ENCODE measurements around the gene BFSP2. TPM values are rescaled to one million over a fixed set of nuclear protein-coding genes. Genes with fewer than 3 reads are reported as not detected.

Gene BFSP2
- total and polyA plus RNA-seq, 2 donors (not counting 1 experiment from before 2014, with no cell fraction given): 0.60 to 1.6 TPM

DNA sequence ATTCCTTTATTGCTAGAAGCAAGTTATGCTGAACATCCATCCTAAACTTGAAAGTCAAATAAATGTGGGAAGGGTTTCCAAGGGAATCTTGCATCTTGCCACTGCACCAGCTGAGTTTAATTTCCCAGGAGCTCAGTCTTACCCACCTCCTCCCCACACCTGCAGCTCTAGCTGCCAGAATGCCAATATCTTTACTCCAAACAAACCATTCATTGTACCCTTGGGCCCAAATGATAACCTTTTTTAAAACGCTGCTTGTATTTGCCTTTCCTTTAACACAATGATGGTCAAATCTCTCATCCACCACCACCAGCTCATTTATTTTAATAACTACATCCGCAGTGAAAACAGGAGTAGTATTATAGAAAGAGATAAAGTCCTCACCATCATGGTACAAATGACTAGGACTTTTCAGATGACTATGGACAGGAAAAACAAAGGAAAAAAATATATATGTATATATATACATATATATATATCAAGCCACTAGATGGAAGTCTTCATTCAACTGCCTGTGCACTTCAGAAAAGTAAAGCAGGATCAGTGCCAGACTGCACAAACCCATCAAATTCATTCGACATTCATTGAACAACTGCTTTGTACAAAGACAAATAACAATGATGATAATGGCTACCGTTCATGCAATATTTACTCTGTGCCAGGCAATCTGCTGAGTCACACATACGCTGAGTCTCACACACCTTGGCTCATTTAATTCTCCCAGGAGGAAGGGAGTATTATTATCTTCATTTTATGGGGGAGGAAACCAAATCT is 44.0 kb downstream of the BFSP2 start:
- no peak for ATAC-seq (ENCODE audit: low read depth)
- H3K27me3 Mint-ChIP-seq: no peaks in the 10 kb centered on the region
- peaks cover 0 to 8% (median 3%) of the 10 kb centered on the region in 3 donors for H3K9me3 ChIP-seq (ENCODE audit: control extremely low read depth in 1 of 3, control insufficient read depth in 2 of 3, insufficient read depth in 1 of 3, low read length in 2 of 3)
- no peaks in the 10 kb centered on the region for H3K36me3 ChIP-seq (replicated peaks in 1 of 2; ENCODE audit: control extremely low read depth in 1 of 2, control insufficient read depth in 1 of 2, extremely low read depth in 1 of 2, insufficient read depth in 2 of 2, low read length in 1 of 2)
- no peak overlapping the region for H3K9ac ChIP-seq (ENCODE audit: low read length)
- ChIA-PET POLR2A (no interaction called here), CTCF (interaction anchor here (0.7 to 1.7 kb wide), 3 partner anchors 21 to 131 kb away, joined by 3 to 5 read pairs (median 3); no protein-coding TSS in a partner anchor)
- H4K20me1 ChIP-seq (ENCODE audit: control insufficient read depth, insufficient read depth, low read length, poor library complexity, severe bottlenecking): no peaks in the 10 kb centered on the region
- no peaks in the 10 kb centered on the region for H3K9me3 Mint-ChIP-seq (ENCODE audit: insufficient read depth)
- H2AFZ ChIP-seq (ENCODE audit: insufficient read depth, low read depth, low read length, poor library complexity, severe bottlenecking): no peak overlapping the region
- DNase-seq: no peak
- no CpG with 5 or more reads among the region's 5 CpGs for WGBS (ENCODE audit: insufficient coverage)
- no peak overlapping the region for H3K4me3 Mint-ChIP-seq
- H3K4me2 ChIP-seq (replicated peaks; ENCODE audit: low read depth, low read length, poor library complexity, severe bottlenecking): no peak overlapping the region
- peaks cover 0 to 4% (median 0%) of the 10 kb centered on the region in 4 experiments for H3K27me3 ChIP-seq (replicated peaks in 1 of 4; ENCODE audit: control extremely low read depth in 1 of 4, control insufficient read depth in 3 of 4, insufficient read depth in 4 of 4, low read length in 3 of 4)
- H3K4me3 ChIP-seq (ENCODE audit: control extremely low read depth in 1 of 5, extremely low read depth in 1 of 5, insufficient read depth in 1 of 5, low read depth in 2 of 5, low read length in 4 of 5): no peak overlapping the region
- H3K27ac ChIP-seq (ENCODE audit: low read length in 2 of 2): no peak overlapping the region
- H3K27ac Mint-ChIP-seq: no peak overlapping the region
- peaks cover 52% of the 10 kb centered on the region for H3K4me1 Mint-ChIP-seq
- H3K79me2 ChIP-seq (ENCODE audit: control insufficient read depth, insufficient read depth, low read length): no peaks in the 10 kb centered on the region
- H3K4me1 ChIP-seq (ENCODE audit: control insufficient read depth in 2 of 2, insufficient read depth in 2 of 2, low read length in 2 of 2): peaks cover 40 to 46% of the 10 kb centered on the region in 2 donors
- TF ChIP-seq, protein P1, sequence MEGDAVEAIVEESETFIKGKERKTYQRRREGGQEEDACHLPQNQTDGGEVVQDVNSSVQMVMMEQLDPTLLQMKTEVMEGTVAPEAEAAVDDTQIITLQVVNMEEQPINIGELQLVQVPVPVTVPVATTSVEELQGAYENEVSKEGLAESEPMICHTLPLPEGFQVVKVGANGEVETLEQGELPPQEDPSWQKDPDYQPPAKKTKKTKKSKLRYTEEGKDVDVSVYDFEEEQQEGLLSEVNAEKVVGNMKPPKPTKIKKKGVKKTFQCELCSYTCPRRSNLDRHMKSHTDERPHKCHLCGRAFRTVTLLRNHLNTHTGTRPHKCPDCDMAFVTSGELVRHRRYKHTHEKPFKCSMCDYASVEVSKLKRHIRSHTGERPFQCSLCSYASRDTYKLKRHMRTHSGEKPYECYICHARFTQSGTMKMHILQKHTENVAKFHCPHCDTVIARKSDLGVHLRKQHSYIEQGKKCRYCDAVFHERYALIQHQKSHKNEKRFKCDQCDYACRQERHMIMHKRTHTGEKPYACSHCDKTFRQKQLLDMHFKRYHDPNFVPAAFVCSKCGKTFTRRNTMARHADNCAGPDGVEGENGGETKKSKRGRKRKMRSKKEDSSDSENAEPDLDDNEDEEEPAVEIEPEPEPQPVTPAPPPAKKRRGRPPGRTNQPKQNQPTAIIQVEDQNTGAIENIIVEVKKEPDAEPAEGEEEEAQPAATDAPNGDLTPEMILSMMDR (IDR thresholded peaks at IDR 0.05): no peak
- TF ChIP-seq EZH2 (IDR thresholded peaks at IDR 0.05; ENCODE audit: borderline replicate concordance, insufficient read depth, low read depth, low read length, poor library complexity, severe bottlenecking): no peak
- intact Hi-C loops (cut with micrococcal nuclease): loop anchor here (10.0 kb wide), 1 partner anchor 361 kb away; the partner anchor contains the start of gene SRPRB

DNA sequence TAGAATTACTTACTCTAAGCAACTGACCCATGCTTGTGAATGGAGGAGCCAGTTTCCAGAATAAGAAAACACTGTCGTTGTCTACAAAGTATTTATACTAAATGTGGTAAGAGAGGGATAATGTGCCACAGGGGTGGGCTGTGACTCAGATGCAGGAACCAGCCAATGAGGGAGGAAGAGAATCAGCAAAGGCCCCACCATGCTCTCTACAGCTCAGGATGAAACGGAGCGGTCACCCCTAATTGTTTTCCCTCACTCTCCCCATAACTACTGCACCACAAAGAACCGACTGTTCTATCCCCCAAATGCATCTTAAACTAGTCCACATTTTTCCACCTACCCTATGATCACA is 44.5 kb downstream of the BFSP2 start:
- WGBS (ENCODE audit: insufficient coverage): 86% methylated on average over 3 of the region's 4 CpGs
- no peak overlapping the region for H3K27ac ChIP-seq (ENCODE audit: low read length in 2 of 2)
- no peaks in the 10 kb centered on the region for H3K36me3 ChIP-seq (replicated peaks in 1 of 2; ENCODE audit: control extremely low read depth in 1 of 2, control insufficient read depth in 1 of 2, extremely low read depth in 1 of 2, insufficient read depth in 2 of 2, low read length in 1 of 2)
- intact Hi-C loops (cut with micrococcal nuclease): loop anchor here (10.0 kb wide), 1 partner anchor 360 kb away; the partner anchor contains the start of gene SRPRB
- H3K4me3 ChIP-seq (ENCODE audit: control extremely low read depth in 1 of 5, extremely low read depth in 1 of 5, insufficient read depth in 1 of 5, low read depth in 2 of 5, low read length in 4 of 5): no peak overlapping the region
- H3K27me3 Mint-ChIP-seq: no peaks in the 10 kb centered on the region
- H3K27ac Mint-ChIP-seq: no peak overlapping the region
- CTCF ChIA-PET: no interaction called here
- no peak overlapping the region for H2AFZ ChIP-seq (ENCODE audit: insufficient read depth, low read depth, low read length, poor library complexity, severe bottlenecking)
- no peak for TF ChIP-seq EZH2 (IDR thresholded peaks at IDR 0.05; ENCODE audit: borderline replicate concordance, insufficient read depth, low read depth, low read length, poor library complexity, severe bottlenecking)
- TF ChIP-seq, protein P1 (IDR thresholded peaks at IDR 0.05): no peak
- H3K79me2 ChIP-seq (ENCODE audit: control insufficient read depth, insufficient read depth, low read length): no peaks in the 10 kb centered on the region
- ATAC-seq (ENCODE audit: low read depth) (no peak), DNase-seq (no peak)
- peaks cover 0 to 4% (median 0%) of the 10 kb centered on the region in 4 experiments for H3K27me3 ChIP-seq (replicated peaks in 1 of 4; ENCODE audit: control extremely low read depth in 1 of 4, control insufficient read depth in 3 of 4, insufficient read depth in 4 of 4, low read length in 3 of 4)
- peaks cover 0 to 6% (median 3%) of the 10 kb centered on the region in 3 donors for H3K9me3 ChIP-seq (ENCODE audit: control extremely low read depth in 1 of 3, control insufficient read depth in 2 of 3, insufficient read depth in 1 of 3, low read length in 2 of 3)
- H3K4me3 Mint-ChIP-seq: no peak overlapping the region
- no peaks in the 10 kb centered on the region for H3K9me3 Mint-ChIP-seq (ENCODE audit: insufficient read depth)
- POLR2A ChIA-PET: no interaction called here
- no peak overlapping the region for H3K9ac ChIP-seq (ENCODE audit: low read length)
- no peaks in the 10 kb centered on the region for H4K20me1 ChIP-seq (ENCODE audit: control insufficient read depth, insufficient read depth, low read length, poor library complexity, severe bottlenecking)
- H3K4me1 Mint-ChIP-seq: peaks cover 58% of the 10 kb centered on the region
- peaks cover 46 to 52% of the 10 kb centered on the region in 2 donors for H3K4me1 ChIP-seq (ENCODE audit: control insufficient read depth in 2 of 2, insufficient read depth in 2 of 2, low read length in 2 of 2)
- no peak overlapping the region for H3K4me2 ChIP-seq (replicated peaks; ENCODE audit: low read depth, low read length, poor library complexity, severe bottlenecking)
